K562 (cell line): ENCODE data around the gene SH3D21. TPM values are rescaled to one million over a fixed set of nuclear protein-coding genes. Genes with fewer than 3 reads are reported as not detected.

Source experiments
- ARHGAP35 ChIP-seq: fragments of 450-650 bp; IDR thresholded peaks from 2 replicates; pipeline ENCODE4 v1.6.1; 2018; ENCODE audit not compliant: partially characterized antibody
- ATF3 ChIP-seq, 2 experiments: fragments of 450-650 bp in 1 of 2; sonication (generic) in 1 of 2; formaldehyde crosslinking in 1 of 2; IDR thresholded peaks in 1 of 2; conservative IDR thresholded peaks in 1 of 2; 2 replicates each; pipeline versions ENCODE4 v1.6.1 to v1.8.1; 2016 to 2023; ENCODE audit warnings: mild to moderate bottlenecking in 2 of 2, moderate library complexity in 2 of 2, inconsistent platforms in 1 of 2, missing genetic modification reagents in 1 of 2
- COPS2 ChIP-seq: fragments of 450-650 bp; conservative IDR thresholded peaks from 2 replicates; pipeline ENCODE4 v1.6.1; 2016; ENCODE audit warnings: mild to moderate bottlenecking, moderate library complexity
- E2F6 ChIP-seq, 2 experiments: IDR thresholded peaks; 2 replicates each; pipeline ENCODE4 v1.6.1; 2011; ENCODE audit warnings: borderline replicate concordance in 1 of 2, control low read depth in 1 of 2, low read depth in 1 of 2, low read length in 1 of 2, mild to moderate bottlenecking in 1 of 2, mixed read lengths in 1 of 2, moderate library complexity in 1 of 2; ENCODE audit not compliant: insufficient read depth in 1 of 2, insufficient read length in 1 of 2, poor library complexity in 1 of 2, severe bottlenecking in 1 of 2; ENCODE audit errors: extremely low read depth in 1 of 2
- EWSR1 ChIP-seq: fragments of 450-650 bp; IDR thresholded peaks from 2 replicates; pipeline ENCODE4 v1.6.1; 2018; ENCODE audit warnings: borderline replicate concordance, mild to moderate bottlenecking, low read depth, moderate library complexity; ENCODE audit not compliant: partially characterized antibody
- GTF2B ChIP-seq: IDR thresholded peaks from 2 replicates; pipeline ENCODE4 v1.6.1; 2011; ENCODE audit not compliant: insufficient read length; ENCODE audit errors: extremely low read depth
- MCM3 ChIP-seq: fragments of 450-650 bp; IDR thresholded peaks from 2 replicates; pipeline ENCODE4 v1.6.1; 2016
- MXD1 ChIP-seq: fragments of 250-450 bp; sonication (Bioruptor Pico); IDR thresholded peaks from 2 replicates; pipeline ENCODE4 v1.8.0; 2021; ENCODE audit warnings: borderline replicate concordance, mild to moderate bottlenecking, moderate library complexity; ENCODE audit not compliant: poor library complexity, severe bottlenecking
- NBN ChIP-seq: fragments of 450-650 bp; IDR thresholded peaks from 2 replicates; pipeline ENCODE4 v1.6.1; 2016; ENCODE audit warnings: low read depth, mild to moderate bottlenecking
- NCOA1 ChIP-seq: fragments of 450-650 bp; IDR thresholded peaks from 2 replicates; pipeline ENCODE4 v1.6.1; 2016; ENCODE audit warnings: low read depth
- RCOR1 ChIP-seq, 2 experiments: IDR thresholded peaks; 2 replicates each; pipeline ENCODE4 v1.6.1; 2012; ENCODE audit warnings: low read depth in 2 of 2, low read length in 2 of 2, borderline replicate concordance in 1 of 2, improper control_type of control experiment in 1 of 2
- RREB1 ChIP-seq: fragments of 250-450 bp; sonication (Bioruptor Pico); IDR thresholded peaks from 2 replicates; pipeline ENCODE4 v1.4.0; 2020
- TFAM ChIP-seq: fragments of 250-450 bp; sonication (Bioruptor Pico); conservative IDR thresholded peaks from 2 replicates; pipeline ENCODE4 v1.5.0; 2021; ENCODE audit warnings: mild to moderate bottlenecking, moderate library complexity
- ZNF551 ChIP-seq: fragments of 250-450 bp; sonication (Bioruptor Pico); IDR thresholded peaks from 2 replicates; pipeline ENCODE4 v1.5.0; 2021; ENCODE audit warnings: mild to moderate bottlenecking, moderate library complexity
- ZNF707 ChIP-seq: fragments of 250-450 bp; sonication (Bioruptor Pico); conservative IDR thresholded peaks from 2 replicates; pipeline ENCODE4 v1.8.0; 2022; ENCODE audit warnings: inconsistent platforms, mild to moderate bottlenecking, moderate library complexity
- ZNF76 ChIP-seq: fragments of 250-450 bp; sonication (Bioruptor Pico); IDR thresholded peaks from 2 replicates; pipeline ENCODE4 v1.4.0; 2020; ENCODE audit warnings: mild to moderate bottlenecking, moderate library complexity, borderline replicate concordance
- polyA plus RNA-seq, 8 experiments: library from polyadenylated mRNA; depleted of rRNA in 4 of 8; stranded (reverse) in 5 of 8; unstranded in 3 of 8; fragments of >200 nt; fragmentation: Nextera tagmentation in 2 of 8; fragmentation: Illumina TruSeq in 1 of 8; extraction: Ambion mirVana in 2 of 8; extraction: Trizol in 1 of 8; gene quantifications; 2 replicates each; pipeline versions ENCODE4 v1.2.1 to v1.2.3, GENCODE V29; 2011 to 2014; ENCODE audit warnings: inconsistent platforms in 1 of 8, missing spikeins in 1 of 8
- total RNA-seq, 7 experiments: library from RNA; depleted of rRNA in 6 of 7; stranded (reverse); fragments of >200 nt in 6 of 7; fragmentation: Illumina TruSeq in 2 of 7; extraction: Trizol in 2 of 7; gene quantifications; 2 replicates each; pipeline versions ENCODE4 v1.2.1 to v1.2.3, GENCODE V29; 2011 to 2021; ENCODE audit warnings: low replicate concordance in 1 of 7

Gene SH3D21
- total and polyA plus RNA-seq, 9 of the 15 experiments (the other 6 are each of a cell fraction or from before 2014, with no cell fraction given), result 0.01 to 4.7 (median 1.8) TPM

GRCh38 chr1:36321119-36321951 lies 15.2 kb downstream of the SH3D21 start (continued):
- TF ChIP-seq RREB1 (CRISPR knock-in tag) (peak; percentile 49; the same call in 1 of the 2 replicates), MXD1 (CRISPR knock-in tag) (no peak), EWSR1 (no peak), GTF2B (no peak), TFAM (CRISPR knock-in tag) (no peak), COPS2 (no peak), ZNF76 (peak; percentile 76; the same call in 1 of the 2 replicates), E2F6 (IDR thresholded peaks at IDR 0.05; ENCODE audit: borderline replicate concordance in 1 of 2, extremely low read depth in 1 of 2, insufficient read depth in 1 of 2, insufficient read length in 1 of 2, low read depth in 1 of 2, low read length in 1 of 2, poor library complexity in 1 of 2, severe bottlenecking in 1 of 2) (peak; percentile 96 to 98), NBN (peak; percentile 84; the same call in 1 of the 2 replicates), ZNF551 (CRISPR knock-in tag) (no peak), MCM3 (no peak), NCOA1 (peak; percentile 26; the same call in 1 of the 2 replicates), ZNF707 (CRISPR knock-in tag) (no peak), ATF3 (IDR thresholded peaks at IDR 0.05) (no peak), ATF3 (CRISPR knock-in tag; conservative IDR thresholded peaks at IDR 0.05) (peak; percentile 88), ARHGAP35 (no peak), RCOR1 (IDR thresholded peaks at IDR 0.05; ENCODE audit: borderline replicate concordance in 1 of 2, low read depth in 2 of 2, low read length in 2 of 2) (peak in 1 of 2 experiments; percentile 89; a peak in 2 of 4 replicates)
